ENCODE results near the gene HOXD9.
A peak's percentile ranks its signal among the peaks of the same experiment; 100 is the strongest.

Gene HOXD9

GRCh38 chr2:176085861-176086771, 36.4 kb upstream of the HOXD9 start:
- no peak for DNase-seq

GRCh38 chr2:176087330-176088047, 35.0 kb upstream of the HOXD9 start:
- DNase-seq = no peak

- DNase-seq = peak; percentile 49
Observed at GRCh38 chr2:176088048-176088936, 34.2 kb upstream of the HOXD9 start.

- no peak for DNase-seq
Observed at GRCh38 chr2:176088937-176089842, 33.3 kb upstream of the HOXD9 start.

GRCh38 chr2:176089843-176090395, 32.6 kb upstream of the HOXD9 start:
- no peak for DNase-seq

- DNase-seq = no peak
Observed at GRCh38 chr2:176090862-176091261, 31.7 kb upstream of the HOXD9 start.

GRCh38 chr2:176091329-176092258, 30.9 kb upstream of the HOXD9 start:
- no peak for DNase-seq

GRCh38 chr2:176092270-176093144, 30.0 kb upstream of the HOXD9 start, which contains the start of gene HOXD13:
HOXD13 (plus strand) TSS chr2:176092721; CDS start chr2:176092891, 170 bp downstream.
- no peak for DNase-seq

GRCh38 chr2:176093145-176093897, 29.2 kb upstream of the HOXD9 start:
- DNase-seq = no peak

- DNase-seq = no peak
Observed at GRCh38 chr2:176093898-176094249, 28.6 kb upstream of the HOXD9 start.

- no peak for DNase-seq
Observed at GRCh38 chr2:176094349-176094748, 28.2 kb upstream of the HOXD9 start.

GRCh38 chr2:176095421-176095820, 27.1 kb upstream of the HOXD9 start:
- no peak for DNase-seq

- no peak for DNase-seq
Observed at GRCh38 chr2:176096243-176096985, 26.1 kb upstream of the HOXD9 start.

- DNase-seq = peak; percentile 76
Observed at GRCh38 chr2:176096986-176097819, 25.3 kb upstream of the HOXD9 start.

- DNase-seq = no peak
Observed at GRCh38 chr2:176097820-176098365, 24.6 kb upstream of the HOXD9 start.

GRCh38 chr2:176098366-176099158, 24.0 kb upstream of the HOXD9 start:
- DNase-seq = no peak

Data from stimulated activated CD8-positive, alpha-beta memory T cell treated with anti-CD3 and anti-CD28 coated beads, Interleukin-4, amount 100 ng/mL, for 48 hours (primary cell).